Stimulated activated naive CD8-positive, alpha-beta T cell treated with anti-CD3 and anti-CD28 coated beads, Interleukin-15, amount 100 ng/mL, for 72 hours (primary cell): Measurements from ENCODE around the gene EDAR.

Experiments used
- ATAC-seq: fragments of 150-1000 bp; cut with Tn5 transposase; 2 replicates; pipeline ENCODE4 v1.10.0; 2021; ENCODE audit warnings: mild to moderate bottlenecking, moderate library complexity
- DNase-seq, 2 donors: peaks; one replicate each; pipeline ENCODE4 v3.0.0; 2021 to 2022
- H3K27ac Mint-ChIP-seq, 2 donors: one replicate each; pipeline ENCODE4 v1.8.0; 2022; ENCODE audit warnings: mild to moderate bottlenecking in 2 of 2, mixed read lengths in 2 of 2, moderate library complexity in 2 of 2
- H3K27me3 Mint-ChIP-seq: one replicate; pipeline ENCODE4 v1.8.0; 2022; ENCODE audit warnings: mixed read lengths
- H3K4me1 Mint-ChIP-seq: one replicate; pipeline ENCODE4 v1.8.0; 2022; ENCODE audit warnings: mild to moderate bottlenecking, mixed read lengths
- H3K4me3 Mint-ChIP-seq, 2 donors: one replicate each; pipeline ENCODE4 v1.8.0; 2022; ENCODE audit warnings: mild to moderate bottlenecking in 2 of 2, mixed read lengths in 2 of 2, moderate library complexity in 1 of 2
- H3K9me3 Mint-ChIP-seq, 2 donors: one replicate each; pipeline ENCODE4 v1.8.0; 2022; ENCODE audit warnings: mixed read lengths in 2 of 2

Gene EDAR

DNA sequence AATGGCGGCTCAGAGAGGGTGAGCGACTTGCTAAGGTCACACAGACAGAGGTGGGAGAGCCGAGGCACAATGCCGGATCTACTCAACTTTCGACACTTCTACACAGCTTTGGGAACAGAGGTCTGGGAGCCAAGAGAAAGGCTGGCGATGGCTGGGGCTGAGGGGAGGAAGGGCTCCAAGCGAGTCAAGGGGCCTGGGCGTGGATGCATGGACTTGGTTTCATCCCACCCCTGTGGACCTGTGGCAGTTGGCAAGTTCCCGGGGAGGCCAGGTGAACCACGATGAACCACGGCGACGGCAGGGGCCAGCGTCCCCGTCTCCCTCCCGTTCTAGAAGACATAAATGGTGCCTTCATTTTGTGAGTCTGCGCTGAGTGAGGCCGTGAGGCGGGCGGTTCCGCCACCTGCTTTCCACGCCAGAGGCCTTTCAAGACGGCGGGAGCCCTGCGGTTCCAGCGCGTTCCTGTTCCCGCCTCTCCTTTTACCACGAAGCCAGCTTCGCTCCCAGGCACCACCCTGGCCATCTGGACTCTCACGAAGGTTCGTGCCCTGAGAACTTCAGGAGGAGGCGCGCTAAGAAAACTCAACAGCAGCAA is 46.7 kb downstream of the EDAR start:
- ATAC-seq (no peak), DNase-seq (no peak)
- H3K27me3 Mint-ChIP-seq, result no peaks in the 10 kb centered on the region
- H3K4me1 Mint-ChIP-seq, result peaks cover 15% of the 10 kb centered on the region
- H3K9me3 Mint-ChIP-seq, result peaks cover 0 to 12% of the 10 kb centered on the region in 2 donors
- no peak overlapping the region for H3K4me3 Mint-ChIP-seq
- H3K27ac Mint-ChIP-seq, result peak overlapping the region in 1 of 2 donors; percentile 62

DNA sequence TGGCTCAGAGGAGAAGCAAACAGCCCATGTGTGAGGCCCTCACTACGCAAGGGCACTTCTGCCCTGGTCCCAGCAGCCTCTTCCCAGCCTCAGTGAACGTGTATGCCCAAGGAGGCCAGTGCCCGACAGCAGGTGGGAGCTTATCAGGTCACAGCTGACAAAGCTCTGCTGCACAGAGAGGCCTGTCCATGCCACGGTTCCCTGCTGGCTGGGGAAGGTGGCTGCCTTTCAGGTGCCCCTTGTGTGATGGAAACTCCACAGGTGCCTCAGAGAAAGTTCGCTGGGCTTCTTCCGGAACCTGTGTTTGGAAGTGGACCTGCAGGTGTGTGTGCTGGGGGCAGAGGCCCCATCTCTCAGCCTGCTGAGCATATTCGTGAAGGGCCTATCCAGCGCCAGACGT is 47.3 kb downstream of the EDAR start:
- ATAC-seq (no peak), DNase-seq (no peak)
- Mint-ChIP-seq H3K27me3 (no peaks in the 10 kb centered on the region), H3K4me1 (peaks cover 18% of the 10 kb centered on the region), H3K4me3 (no peak overlapping the region), H3K9me3 (peaks cover 0 to 7% of the 10 kb centered on the region in 2 donors), H3K27ac (no peak overlapping the region)

DNA sequence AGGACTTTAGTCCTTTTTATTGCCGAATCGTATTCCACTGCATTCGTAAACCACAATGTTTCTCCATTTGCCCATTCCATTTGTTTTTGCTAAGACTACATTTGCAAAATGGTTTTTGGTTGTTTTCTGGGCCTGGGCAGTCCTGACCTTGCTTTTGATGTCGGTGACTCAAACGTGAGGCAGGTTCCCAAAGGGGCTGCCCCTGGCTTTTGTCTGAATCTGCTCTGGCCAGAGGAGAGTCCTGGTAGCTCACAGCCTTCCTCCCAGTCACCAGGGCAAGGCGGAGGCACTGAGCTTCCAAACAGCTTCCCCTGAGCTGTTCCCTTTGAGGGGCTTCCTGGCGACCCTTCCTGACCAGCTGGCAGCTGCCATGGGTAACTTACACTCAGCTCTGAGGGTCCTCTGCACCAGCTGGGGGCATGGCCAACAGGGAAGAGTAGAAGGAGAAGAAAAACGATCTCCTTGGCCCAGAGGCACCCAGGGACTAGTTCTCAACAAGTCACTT is 47.8 kb downstream of the EDAR start:
- H3K27me3 Mint-ChIP-seq, result no peaks in the 10 kb centered on the region
- H3K27ac Mint-ChIP-seq, result no peak overlapping the region
- DNase-seq (no peak), ATAC-seq (no peak)
- H3K4me1 Mint-ChIP-seq, result peaks cover 18% of the 10 kb centered on the region
- H3K9me3 Mint-ChIP-seq, result peaks cover 0 to 2% of the 10 kb centered on the region in 2 donors
- H3K4me3 Mint-ChIP-seq, result no peak overlapping the region

DNA sequence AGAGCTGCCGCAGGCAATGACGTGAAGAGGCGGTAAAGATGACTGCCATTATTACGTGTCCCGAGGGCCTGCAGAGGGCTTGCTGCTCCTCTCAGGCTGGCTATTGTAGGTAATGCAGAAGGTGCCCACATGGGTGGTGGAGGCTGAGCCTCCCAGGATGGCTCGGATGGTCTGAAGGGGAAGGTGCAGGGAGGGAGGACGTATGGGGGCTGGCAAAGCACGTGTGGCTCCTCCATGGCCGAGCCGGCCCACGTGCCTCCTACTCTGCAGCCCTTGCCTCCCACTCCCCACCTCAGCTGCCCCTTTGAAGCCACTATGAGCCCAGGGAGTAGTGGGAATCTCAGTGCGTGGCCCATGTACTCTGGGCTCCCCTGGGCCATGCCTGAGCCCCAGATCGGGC is 48.9 kb downstream of the EDAR start:
- H3K27ac Mint-ChIP-seq, result no peak overlapping the region
- peaks cover 25% of the 10 kb centered on the region for H3K4me1 Mint-ChIP-seq
- H3K9me3 Mint-ChIP-seq, result no peaks in the 10 kb centered on the region
- ATAC-seq (no peak), DNase-seq (no peak)
- H3K4me3 Mint-ChIP-seq, result no peak overlapping the region
- H3K27me3 Mint-ChIP-seq, result no peaks in the 10 kb centered on the region

DNA sequence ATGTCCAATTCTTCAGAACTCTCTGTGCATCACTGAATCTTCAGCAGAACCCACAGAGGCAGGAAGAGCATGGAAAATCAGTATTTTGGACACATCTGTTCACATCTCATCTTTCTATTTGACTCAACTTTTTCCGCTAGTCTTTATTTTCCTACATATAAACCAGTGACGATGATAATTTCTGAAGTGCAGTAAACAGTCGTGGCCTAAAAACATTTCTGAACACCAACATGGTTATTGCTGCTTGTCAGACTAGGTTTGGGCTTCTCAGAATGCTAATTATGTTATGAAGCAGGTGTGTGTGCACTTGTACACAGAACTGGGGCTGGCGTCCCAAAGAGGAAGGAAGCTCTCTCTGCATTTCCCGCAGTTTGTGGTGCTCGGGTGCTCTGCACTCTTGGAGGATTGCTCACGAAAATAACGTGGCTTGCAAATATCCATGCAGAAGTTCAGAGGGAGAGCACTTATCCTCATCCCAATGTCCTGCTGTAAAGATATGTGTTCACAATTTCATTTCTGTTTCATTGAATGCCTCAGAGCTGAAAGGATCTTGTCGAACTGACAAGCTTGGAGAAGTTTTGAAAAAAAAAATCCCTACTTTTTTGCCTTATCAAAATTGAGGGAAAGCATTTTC is 50.8 kb downstream of the EDAR start:
- Mint-ChIP-seq H3K27me3 (no peaks in the 10 kb centered on the region), H3K27ac (peak overlapping the region; percentile 23 to 80), H3K9me3 (no peaks in the 10 kb centered on the region), H3K4me3 (peak overlapping the region; percentile 12 to 30), H3K4me1 (peaks cover 29% of the 10 kb centered on the region)
- DNase-seq (no peak), ATAC-seq (no peak)

DNA sequence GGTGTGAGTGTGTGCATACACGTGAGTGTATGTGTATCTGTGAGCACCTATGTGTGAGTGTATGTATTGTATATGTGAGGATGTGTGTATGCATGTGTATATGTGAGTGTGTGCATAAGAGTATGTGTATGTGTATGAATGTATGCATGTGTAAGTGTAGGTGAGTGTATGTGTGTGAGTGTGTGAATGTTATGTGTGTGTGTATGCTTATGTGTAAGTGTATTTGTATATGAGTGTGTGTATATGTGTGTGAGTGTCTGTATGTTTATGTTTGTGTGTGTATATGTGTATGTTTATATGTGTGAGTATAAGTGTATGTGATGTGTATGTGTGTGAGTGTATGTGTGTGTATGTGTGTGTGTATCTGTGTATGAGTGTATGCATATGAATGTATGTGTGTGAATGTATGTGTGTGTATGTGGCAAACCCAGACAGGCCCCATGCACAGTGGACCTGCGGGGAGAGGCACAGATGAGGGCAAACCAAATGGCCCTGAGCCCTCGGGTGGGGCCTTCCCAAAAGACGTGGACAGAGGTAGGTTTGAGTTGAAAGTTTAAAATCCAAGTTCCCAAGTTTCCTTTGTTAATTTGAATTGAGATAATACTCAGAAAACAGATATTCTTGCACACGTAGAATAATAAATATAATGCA is 51.5 kb downstream of the EDAR start:
- Mint-ChIP-seq H3K9me3 (no peaks in the 10 kb centered on the region), H3K27ac (no peak overlapping the region), H3K4me3 (no peak overlapping the region), H3K27me3 (no peaks in the 10 kb centered on the region), H3K4me1 (peaks cover 29% of the 10 kb centered on the region)
- ATAC-seq (no peak), DNase-seq (no peak)

DNA sequence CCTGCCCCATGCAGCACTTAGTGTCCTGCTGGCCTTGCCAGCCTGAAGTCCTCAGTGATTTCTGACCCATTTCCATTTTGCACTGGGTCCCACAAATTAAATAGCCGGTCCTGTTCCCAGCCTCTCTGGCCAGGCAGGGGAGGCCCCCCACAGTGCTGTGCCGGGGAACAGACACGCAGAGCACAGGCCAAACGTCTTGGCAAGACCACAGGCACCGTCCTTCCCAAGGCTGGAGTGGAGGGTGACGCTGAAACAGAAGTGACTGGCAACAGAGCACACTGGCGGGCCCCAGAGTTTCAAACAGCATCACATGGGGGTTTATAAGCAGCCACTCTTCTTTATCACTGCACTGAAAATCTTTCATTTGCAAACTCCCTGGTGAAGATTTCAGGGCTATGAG is 52.2 kb downstream of the EDAR start:
- H3K27ac Mint-ChIP-seq, result no peak overlapping the region
- DNase-seq (no peak), ATAC-seq (no peak)
- no peaks in the 10 kb centered on the region for H3K27me3 Mint-ChIP-seq
- peaks cover 29% of the 10 kb centered on the region for H3K4me1 Mint-ChIP-seq
- no peaks in the 10 kb centered on the region for H3K9me3 Mint-ChIP-seq
- no peak overlapping the region for H3K4me3 Mint-ChIP-seq

DNA sequence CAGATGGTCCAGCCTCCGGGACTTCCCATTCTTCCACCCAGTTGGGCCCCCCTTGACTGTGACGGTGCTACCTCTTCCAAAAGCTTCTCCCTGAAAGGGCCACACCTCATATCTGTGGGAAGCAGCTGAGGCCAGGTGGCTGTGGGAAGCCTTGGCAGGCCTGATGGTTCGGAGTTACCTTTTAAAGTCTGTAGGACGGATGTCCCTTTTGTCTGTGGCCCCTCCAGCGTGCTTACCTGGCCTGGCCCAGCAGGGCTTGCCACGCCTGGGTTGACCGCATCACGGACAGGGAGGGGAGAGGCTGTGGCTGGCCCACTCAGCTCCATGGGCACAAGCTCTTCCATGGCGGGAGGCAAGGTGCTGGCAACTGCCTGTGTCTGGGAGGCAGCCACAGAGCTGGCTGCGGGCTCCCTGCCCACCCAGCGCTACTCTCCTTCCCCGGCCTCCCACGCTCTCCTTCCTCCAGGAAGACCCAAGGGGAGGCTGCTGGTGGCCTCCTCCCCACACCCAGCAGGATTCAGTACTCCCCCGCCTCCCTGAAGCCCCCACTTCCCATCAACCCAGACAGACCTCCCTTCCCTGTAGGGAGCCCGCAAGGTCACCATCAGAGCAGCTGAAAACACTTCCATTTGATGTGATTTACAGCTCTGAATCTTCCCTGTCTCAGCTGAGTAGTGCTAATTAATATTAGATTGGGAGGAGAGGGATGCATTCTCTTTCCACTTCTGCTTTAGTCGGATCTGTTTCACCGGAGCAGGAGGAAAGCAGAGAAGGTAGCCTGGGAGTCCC is 52.8 kb downstream of the EDAR start:
- peak; percentile 38 for ATAC-seq
- no peaks in the 10 kb centered on the region for H3K9me3 Mint-ChIP-seq

DNA sequence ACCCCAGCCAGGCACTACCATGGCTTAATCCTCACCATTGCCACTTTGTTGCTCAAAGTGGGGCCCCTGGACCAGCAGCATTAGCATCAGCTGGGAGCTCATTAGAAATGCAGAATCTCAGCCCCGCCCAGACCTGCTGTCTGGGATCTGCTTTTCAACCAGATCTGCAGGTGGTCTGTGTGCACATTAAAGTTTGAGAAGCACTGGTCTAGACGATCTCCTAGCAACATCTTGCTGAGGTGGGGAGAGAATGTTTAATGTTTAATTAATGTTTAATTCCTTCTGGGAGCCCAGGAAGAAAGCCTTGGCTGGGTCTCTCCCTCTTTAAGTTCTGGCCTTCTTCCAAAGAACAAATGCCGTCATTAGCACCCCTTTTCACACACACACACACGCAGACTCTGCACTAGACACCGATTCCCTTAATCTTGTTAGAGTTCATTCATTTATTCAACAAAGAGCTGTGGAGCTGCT is 53.7 kb downstream of the EDAR start:
- Mint-ChIP-seq H3K9me3 (no peaks in the 10 kb centered on the region), H3K4me1 (peaks cover 29% of the 10 kb centered on the region), H3K4me3 (no peak overlapping the region), H3K27me3 (no peaks in the 10 kb centered on the region), H3K27ac (no peak overlapping the region)
- DNase-seq (no peak), ATAC-seq (no peak)

More for the DNA sequence above, 52.8 kb downstream of the EDAR start:
- Mint-ChIP-seq H3K27me3 (no peaks in the 10 kb centered on the region), H3K27ac (peak overlapping the region; percentile 14 to 70), H3K4me1 (peaks cover 29% of the 10 kb centered on the region), H3K4me3 (no peak overlapping the region)
- no peak for DNase-seq

DNA sequence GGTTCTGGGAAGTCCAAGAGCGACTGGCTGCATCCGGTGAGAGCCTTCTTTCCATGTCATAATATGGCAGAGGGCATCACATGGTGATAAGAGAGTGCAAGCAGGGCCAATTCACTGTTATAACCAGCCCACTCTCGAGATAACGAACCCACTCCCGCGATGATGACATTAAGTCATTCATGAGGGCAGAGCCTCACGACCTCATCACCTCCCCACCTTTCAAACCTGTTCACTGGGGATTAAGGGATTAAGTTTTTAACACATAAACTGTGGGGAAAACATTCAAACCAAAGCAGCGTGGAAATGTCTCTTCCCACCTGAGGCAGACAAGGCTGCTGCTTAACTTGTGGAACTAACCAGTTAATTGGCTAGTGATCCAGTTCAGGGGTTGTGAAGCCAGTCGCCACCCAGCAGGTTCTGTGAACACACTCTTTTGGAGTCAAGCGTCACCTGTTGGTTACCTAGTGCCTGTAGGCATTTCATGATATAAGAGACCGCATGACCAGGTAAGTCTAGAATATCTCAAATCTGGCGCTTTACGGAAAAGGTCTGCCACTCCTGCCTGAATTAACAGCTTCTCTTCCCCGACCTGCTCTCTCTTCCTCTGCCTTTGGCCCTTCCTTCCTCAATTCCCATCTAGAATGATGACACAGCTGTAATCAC is 54.3 kb downstream of the EDAR start:
- no peaks in the 10 kb centered on the region for H3K27me3 Mint-ChIP-seq
- DNase-seq, result no peak
- peaks cover 29% of the 10 kb centered on the region for H3K4me1 Mint-ChIP-seq
- H3K4me3 Mint-ChIP-seq, result no peak overlapping the region
- H3K27ac Mint-ChIP-seq, result no peak overlapping the region
- H3K9me3 Mint-ChIP-seq, result no peaks in the 10 kb centered on the region
- no peak for ATAC-seq

DNA sequence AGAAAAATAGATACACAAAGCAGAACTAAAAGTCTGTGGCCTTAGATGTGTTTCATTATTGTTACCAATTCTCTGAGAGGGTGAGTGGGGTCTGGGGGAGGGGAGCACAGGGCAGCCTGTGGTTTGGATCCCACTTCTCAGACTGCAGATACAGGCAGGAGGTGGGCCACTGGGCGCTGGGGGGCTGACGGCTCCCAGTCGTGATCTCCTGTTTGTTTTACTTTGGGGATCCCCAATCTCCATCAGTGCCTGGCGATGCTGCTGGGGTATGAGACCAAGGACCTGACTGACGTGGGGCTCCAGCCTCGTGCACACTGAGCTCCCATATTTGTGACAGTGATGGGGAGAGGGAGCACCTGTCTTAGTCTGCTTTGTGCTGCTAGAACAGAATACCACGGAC is 54.9 kb downstream of the EDAR start:
- DNase-seq (no peak), ATAC-seq (no peak)
- H3K4me3 Mint-ChIP-seq, result no peak overlapping the region
- H3K9me3 Mint-ChIP-seq, result no peaks in the 10 kb centered on the region
- H3K4me1 Mint-ChIP-seq, result peaks cover 27% of the 10 kb centered on the region
- H3K27me3 Mint-ChIP-seq, result no peaks in the 10 kb centered on the region
- H3K27ac Mint-ChIP-seq, result no peak overlapping the region

DNA sequence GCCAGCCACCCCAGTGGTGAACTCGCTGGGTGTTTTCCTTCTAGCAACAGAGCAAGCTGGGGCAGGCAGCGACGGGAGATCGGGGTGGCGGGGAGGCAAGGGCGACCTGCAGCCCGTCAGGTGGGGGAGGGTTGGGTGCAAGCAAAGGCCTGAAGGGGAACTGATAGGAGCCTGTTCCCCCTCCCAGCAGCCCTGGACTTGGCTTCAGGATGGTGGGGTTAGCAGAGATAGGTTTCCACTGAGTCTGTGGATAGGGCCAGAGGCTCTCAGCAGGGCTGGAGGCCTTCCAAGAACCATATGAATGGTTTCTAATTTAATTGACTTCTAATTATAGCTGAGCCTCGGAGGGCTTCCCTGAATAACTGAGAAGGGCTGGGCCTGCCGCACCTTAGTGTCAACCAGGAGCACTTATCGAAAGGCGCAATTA is 55.3 kb downstream of the EDAR start:
- ATAC-seq, result no peak
- H3K27ac Mint-ChIP-seq, result peak overlapping the region in 1 of 2 donors; percentile 69
- DNase-seq, result no peak
- no peaks in the 10 kb centered on the region for H3K9me3 Mint-ChIP-seq
- no peaks in the 10 kb centered on the region for H3K27me3 Mint-ChIP-seq
- H3K4me3 Mint-ChIP-seq, result no peak overlapping the region
- peaks cover 23% of the 10 kb centered on the region for H3K4me1 Mint-ChIP-seq

DNA sequence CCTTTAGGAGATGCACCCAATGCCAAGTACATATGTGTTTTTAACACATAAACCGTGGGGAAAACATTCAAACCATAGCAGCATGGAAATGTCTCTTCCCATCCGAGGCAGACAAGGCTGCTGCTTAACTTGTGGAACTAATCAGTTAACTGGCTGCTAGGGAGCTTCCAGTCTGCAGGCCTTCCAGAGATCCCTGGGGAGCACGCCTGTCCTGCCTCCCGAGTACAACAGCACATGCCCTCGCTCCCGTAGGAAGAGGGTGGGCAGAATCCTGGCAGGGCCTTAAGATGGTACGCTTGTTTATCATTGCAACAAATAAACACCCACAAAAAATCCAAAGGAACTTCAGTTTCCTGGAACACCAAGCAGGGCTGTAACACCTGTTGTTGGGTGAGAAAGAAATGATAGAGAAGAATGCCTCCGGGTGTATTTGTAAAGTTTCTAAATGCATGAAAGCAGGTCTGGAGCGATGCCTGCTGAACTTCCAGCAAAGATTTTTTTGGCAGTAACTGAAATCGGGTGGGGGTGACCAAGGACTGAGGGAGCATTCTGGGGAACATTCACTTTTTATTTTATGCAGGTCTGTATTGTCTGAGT is 56.2 kb downstream of the EDAR start:
- ATAC-seq, result no peak
- no peaks in the 10 kb centered on the region for H3K9me3 Mint-ChIP-seq
- no peak for DNase-seq
- H3K4me3 Mint-ChIP-seq, result no peak overlapping the region
- peaks cover 25% of the 10 kb centered on the region for H3K4me1 Mint-ChIP-seq
- no peaks in the 10 kb centered on the region for H3K27me3 Mint-ChIP-seq
- H3K27ac Mint-ChIP-seq, result peak overlapping the region in 1 of 2 donors; percentile 69

DNA sequence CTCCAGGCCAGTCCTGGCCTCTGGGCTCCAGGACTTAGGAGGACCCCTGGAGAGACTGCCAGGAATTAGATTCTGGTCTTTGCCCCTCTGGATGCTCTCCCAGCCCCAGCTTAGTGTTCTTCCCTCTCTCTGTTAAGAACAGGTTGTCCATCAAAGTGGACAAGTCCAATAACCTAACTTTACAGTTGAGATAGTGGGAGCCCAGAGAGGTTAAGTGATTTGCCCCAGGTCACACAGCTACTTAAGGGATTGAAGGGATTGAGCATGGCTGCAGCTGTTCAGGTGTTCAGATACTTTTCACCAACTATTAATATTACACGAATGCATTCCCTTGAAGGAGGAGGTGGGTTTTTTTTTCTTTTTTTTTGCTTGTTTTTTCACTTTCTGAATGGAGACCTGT is 57.6 kb downstream of the EDAR start:
- Mint-ChIP-seq H3K9me3 (no peaks in the 10 kb centered on the region), H3K27ac (no peak overlapping the region), H3K4me3 (no peak overlapping the region), H3K4me1 (peaks cover 17% of the 10 kb centered on the region), H3K27me3 (no peaks in the 10 kb centered on the region)
- DNase-seq, result no peak
- no peak for ATAC-seq
